Skeletal muscle satellite cell (primary cell): ENCODE measurements around the gene NAT10.

Experiments
- H3K27me3 ChIP-seq: 2 replicates; pipeline ENCODE4 v1.7.0; 2013; ENCODE audit warnings: low read length; ENCODE audit not compliant: control insufficient read depth, insufficient read depth
- H3K36me3 ChIP-seq: 2 replicates; pipeline ENCODE4 v1.7.0; 2013; ENCODE audit warnings: mild to moderate bottlenecking, control low read depth, low read length; ENCODE audit not compliant: insufficient read depth
- H3K4me1 ChIP-seq: 2 replicates; pipeline ENCODE4 v1.7.0; 2013; ENCODE audit warnings: low read length; ENCODE audit not compliant: control insufficient read depth, insufficient read depth
- H3K4me2 ChIP-seq: 2 replicates; pipeline ENCODE4 v1.7.0; 2013; ENCODE audit warnings: mild to moderate bottlenecking, low read length
- H3K4me3 ChIP-seq: 2 replicates; pipeline ENCODE4 v1.7.0; 2013; ENCODE audit warnings: low read length
- H3K9ac ChIP-seq: 2 replicates; pipeline ENCODE4 v1.7.0; 2013; ENCODE audit warnings: mild to moderate bottlenecking, low read depth, low read length, moderate library complexity
- H3K9me3 ChIP-seq: replicated peaks from 2 replicates; pipeline ENCODE4 v1.7.0; 2013; ENCODE audit warnings: mild to moderate bottlenecking, control low read depth, low read length

NAT10 gene

DNA sequence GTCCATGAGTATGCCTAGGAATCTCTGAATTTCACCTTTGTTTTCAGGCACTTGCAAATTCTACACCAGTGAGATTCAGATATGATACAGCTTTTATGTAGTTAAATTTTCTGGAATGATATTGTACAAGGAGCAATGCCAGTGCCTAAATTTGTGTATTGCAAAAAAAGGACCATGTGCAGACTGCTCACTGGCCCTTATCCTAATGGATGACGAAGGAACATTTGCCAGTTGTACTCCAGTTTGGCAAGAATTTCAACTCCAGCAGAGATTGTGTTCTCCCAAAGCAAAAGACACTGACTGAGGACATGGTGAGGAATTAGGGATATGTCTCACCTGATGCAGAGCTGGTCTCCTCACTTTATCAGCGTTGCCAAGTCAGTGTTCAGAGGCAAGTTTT lies 8.6 kb downstream of the NAT10 start:
- Histone ChIP-seq H3K4me1 (no peaks in the 10 kb centered on the region), H3K36me3 (peaks cover 81% of the 10 kb centered on the region), H3K4me3 (no peak overlapping the region), H3K9me3 (no peaks in the 10 kb centered on the region), H3K27me3 (no peaks in the 10 kb centered on the region), H3K9ac (no peak overlapping the region), H3K4me2 (no peak overlapping the region)

- H3K9me3 ChIP-seq, result no peaks in the 10 kb centered on the region
- H3K4me1 ChIP-seq, result no peaks in the 10 kb centered on the region
- no peak overlapping the region for H3K4me3 ChIP-seq
- H3K36me3 ChIP-seq, result peaks cover 80% of the 10 kb centered on the region
- no peak overlapping the region for H3K9ac ChIP-seq
- no peak overlapping the region for H3K4me2 ChIP-seq
- H3K27me3 ChIP-seq, result no peaks in the 10 kb centered on the region
These were observed 9.0 kb downstream of the NAT10 start for GRCh38 chr11:34114471-34114870.

GRCh38 chr11:34120651-34121050 lies 15.2 kb downstream of the NAT10 start:
- H3K4me3 ChIP-seq, result no peak overlapping the region
- H3K4me1 ChIP-seq, result no peaks in the 10 kb centered on the region
- H3K36me3 ChIP-seq, result peaks cover 77% of the 10 kb centered on the region
- no peaks in the 10 kb centered on the region for H3K27me3 ChIP-seq
- no peak overlapping the region for H3K9ac ChIP-seq
- no peak overlapping the region for H3K4me2 ChIP-seq
- no peaks in the 10 kb centered on the region for H3K9me3 ChIP-seq

DNA sequence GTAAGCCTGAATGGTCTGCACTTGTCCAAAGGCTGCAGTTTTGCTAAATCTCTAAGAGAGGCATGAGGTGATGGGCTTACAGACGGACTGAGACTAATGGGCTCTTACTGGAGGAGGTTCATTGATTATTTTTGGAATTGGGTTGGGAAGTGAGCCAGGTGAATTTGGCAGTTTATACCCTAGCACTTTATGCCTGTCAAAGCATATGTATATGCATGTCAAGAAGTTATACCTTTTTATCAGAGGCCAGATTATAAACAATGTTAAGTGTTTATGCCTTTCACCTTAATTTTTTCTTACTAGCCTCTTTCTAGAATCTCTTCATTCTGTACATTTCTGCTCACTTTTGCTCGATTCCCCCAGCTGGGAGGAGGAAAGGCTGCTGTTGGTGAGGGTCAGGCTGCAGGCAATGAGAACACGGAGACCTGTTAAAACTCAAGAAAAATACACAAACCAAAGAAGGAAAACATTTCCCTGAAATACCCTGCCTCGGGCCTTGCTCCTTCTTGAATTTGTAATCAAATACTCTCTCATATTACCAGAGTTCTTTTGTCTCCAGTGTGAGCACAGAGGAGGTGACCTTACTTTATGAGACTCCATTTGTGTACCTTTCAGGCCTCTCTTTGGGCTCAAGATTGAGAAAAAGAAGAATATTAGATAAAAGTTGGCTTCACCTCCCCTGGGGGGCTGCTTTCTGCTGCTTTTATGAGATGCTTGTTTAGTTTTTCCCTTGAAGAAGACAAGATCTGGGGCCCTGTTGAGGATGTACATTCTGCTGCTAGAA lies 19.6 kb downstream of the NAT10 start:
- Histone ChIP-seq H3K4me3 (no peak overlapping the region), H3K4me1 (no peaks in the 10 kb centered on the region), H3K9ac (no peak overlapping the region), H3K4me2 (no peak overlapping the region), H3K27me3 (no peaks in the 10 kb centered on the region), H3K9me3 (no peaks in the 10 kb centered on the region), H3K36me3 (peaks cover 73% of the 10 kb centered on the region)

DNA sequence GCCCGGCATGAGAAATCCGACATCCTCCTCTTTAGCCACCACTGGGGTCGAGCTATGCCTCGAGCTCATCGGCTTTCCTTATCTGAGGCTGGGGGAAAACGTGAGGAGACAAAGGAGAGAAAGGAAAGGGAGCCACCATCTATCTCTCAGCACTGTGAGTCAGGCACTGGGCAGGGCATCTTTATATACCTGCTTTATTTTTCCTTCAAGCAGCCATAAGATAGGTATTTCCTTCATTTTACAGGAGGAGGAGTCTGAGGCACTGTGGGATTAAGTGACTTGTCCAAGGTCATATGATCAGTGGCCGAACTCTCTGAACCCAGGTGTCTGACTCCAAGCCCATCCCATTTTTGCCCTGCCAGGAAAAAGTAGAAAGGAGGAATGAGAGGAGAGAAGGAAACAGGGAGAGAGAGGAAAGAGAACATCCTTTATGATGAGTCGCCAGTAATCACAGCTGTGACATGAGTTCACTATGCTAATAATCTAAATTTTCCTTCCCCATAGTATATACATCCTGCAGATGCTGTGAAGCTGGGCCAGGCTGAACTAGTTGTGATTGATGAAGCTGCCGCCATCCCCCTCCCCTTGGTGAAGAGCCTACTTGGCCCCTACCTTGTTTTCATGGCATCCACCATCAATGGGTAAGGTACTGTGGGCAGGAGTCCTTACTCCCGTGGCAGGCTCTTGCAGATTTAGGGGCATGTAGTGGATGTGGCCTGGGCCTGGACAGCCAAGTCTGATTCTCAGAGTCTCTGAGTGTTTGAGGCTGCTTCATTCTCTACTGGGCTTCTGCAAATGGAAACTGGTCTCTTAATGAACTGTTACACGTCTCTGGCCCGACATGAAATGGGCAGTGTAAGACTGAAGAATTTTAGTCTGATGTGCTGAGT lies 21.8 kb downstream of the NAT10 start:
- Histone ChIP-seq H3K9me3 (no peaks in the 10 kb centered on the region), H3K27me3 (no peaks in the 10 kb centered on the region), H3K4me3 (no peak overlapping the region), H3K36me3 (peaks cover 74% of the 10 kb centered on the region), H3K4me1 (no peaks in the 10 kb centered on the region), H3K4me2 (no peak overlapping the region), H3K9ac (no peak overlapping the region)

- no peaks in the 10 kb centered on the region for H3K9me3 ChIP-seq
- no peak overlapping the region for H3K4me2 ChIP-seq
- no peak overlapping the region for H3K4me3 ChIP-seq
- peaks cover 70% of the 10 kb centered on the region for H3K36me3 ChIP-seq
- no peak overlapping the region for H3K9ac ChIP-seq
- no peaks in the 10 kb centered on the region for H3K27me3 ChIP-seq
- no peaks in the 10 kb centered on the region for H3K4me1 ChIP-seq
These were observed 23.4 kb downstream of the NAT10 start for GRCh38 chr11:34128824-34129223.

GRCh38 chr11:34132261-34132965 lies 27.0 kb downstream of the NAT10 start:
- H3K9me3 ChIP-seq, result no peaks in the 10 kb centered on the region
- H3K4me2 ChIP-seq, result no peak overlapping the region
- H3K4me1 ChIP-seq, result no peaks in the 10 kb centered on the region
- H3K36me3 ChIP-seq, result peaks cover 71% of the 10 kb centered on the region
- no peak overlapping the region for H3K9ac ChIP-seq
- no peaks in the 10 kb centered on the region for H3K27me3 ChIP-seq
- no peak overlapping the region for H3K4me3 ChIP-seq

- no peak overlapping the region for H3K4me3 ChIP-seq
- no peaks in the 10 kb centered on the region for H3K4me1 ChIP-seq
- no peak overlapping the region for H3K9ac ChIP-seq
- no peak overlapping the region for H3K4me2 ChIP-seq
- no peaks in the 10 kb centered on the region for H3K27me3 ChIP-seq
- no peaks in the 10 kb centered on the region for H3K9me3 ChIP-seq
- peaks cover 77% of the 10 kb centered on the region for H3K36me3 ChIP-seq
These were observed 29.3 kb downstream of the NAT10 start for GRCh38 chr11:34134765-34135164.

DNA sequence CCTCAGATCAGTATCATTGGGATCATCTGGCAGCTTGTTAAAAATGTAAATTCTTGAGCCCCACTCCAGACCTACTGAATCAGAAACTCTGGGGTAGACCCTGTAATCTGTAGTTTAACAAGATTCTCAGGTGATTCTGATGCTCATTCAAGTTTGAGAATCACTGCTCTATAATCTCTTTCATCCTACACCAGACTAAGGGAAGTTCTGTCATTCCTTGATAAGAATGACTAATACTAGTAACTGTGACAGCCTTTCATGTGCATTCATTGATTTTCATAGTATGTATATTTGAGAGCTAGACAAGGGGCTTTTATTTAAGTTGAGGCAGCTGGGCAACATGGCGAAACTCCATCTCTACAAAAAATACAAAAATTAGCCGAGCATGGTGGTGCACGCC lies 30.0 kb downstream of the NAT10 start:
- Histone ChIP-seq H3K4me3 (no peak overlapping the region), H3K27me3 (no peaks in the 10 kb centered on the region), H3K9ac (no peak overlapping the region), H3K36me3 (peaks cover 82% of the 10 kb centered on the region), H3K9me3 (no peaks in the 10 kb centered on the region), H3K4me1 (no peaks in the 10 kb centered on the region), H3K4me2 (no peak overlapping the region)

GRCh38 chr11:34136420-34136819 lies 31.0 kb downstream of the NAT10 start:
- H3K27me3 ChIP-seq, result no peaks in the 10 kb centered on the region
- no peaks in the 10 kb centered on the region for H3K4me1 ChIP-seq
- H3K9me3 ChIP-seq, result no peaks in the 10 kb centered on the region
- no peak overlapping the region for H3K9ac ChIP-seq
- no peak overlapping the region for H3K4me3 ChIP-seq
- peaks cover 82% of the 10 kb centered on the region for H3K36me3 ChIP-seq
- H3K4me2 ChIP-seq, result no peak overlapping the region

DNA sequence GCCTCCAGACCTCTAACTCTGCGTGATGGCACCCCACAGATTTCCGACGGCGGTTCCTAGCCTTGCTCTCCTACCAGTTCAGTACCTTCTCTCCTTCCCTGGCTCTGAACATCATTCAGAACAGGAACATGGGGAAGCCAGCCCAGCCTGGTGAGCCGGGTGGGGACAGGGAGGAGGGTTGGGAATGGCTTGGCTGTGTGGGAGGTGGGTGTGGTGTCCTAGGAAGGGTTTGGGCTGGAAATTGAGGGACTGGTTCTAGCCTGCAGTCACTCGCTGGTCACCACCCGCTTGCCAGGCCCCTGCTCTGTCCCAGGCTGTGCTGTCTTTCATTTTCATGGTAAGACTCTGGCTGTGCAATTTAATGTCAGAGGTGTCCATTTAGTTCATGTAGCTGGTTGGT lies 33.9 kb downstream of the NAT10 start:
- Histone ChIP-seq H3K9ac (no peak overlapping the region), H3K36me3 (peaks cover 89% of the 10 kb centered on the region)

More for the DNA sequence above, 33.9 kb downstream of the NAT10 start:
- H3K4me1 ChIP-seq, result no peaks in the 10 kb centered on the region
- no peaks in the 10 kb centered on the region for H3K27me3 ChIP-seq
- no peak overlapping the region for H3K4me3 ChIP-seq
- no peaks in the 10 kb centered on the region for H3K9me3 ChIP-seq
- H3K4me2 ChIP-seq, result no peak overlapping the region
